Measurements from ENCODE around the gene DAAM1.

Gene DAAM1

DNA sequence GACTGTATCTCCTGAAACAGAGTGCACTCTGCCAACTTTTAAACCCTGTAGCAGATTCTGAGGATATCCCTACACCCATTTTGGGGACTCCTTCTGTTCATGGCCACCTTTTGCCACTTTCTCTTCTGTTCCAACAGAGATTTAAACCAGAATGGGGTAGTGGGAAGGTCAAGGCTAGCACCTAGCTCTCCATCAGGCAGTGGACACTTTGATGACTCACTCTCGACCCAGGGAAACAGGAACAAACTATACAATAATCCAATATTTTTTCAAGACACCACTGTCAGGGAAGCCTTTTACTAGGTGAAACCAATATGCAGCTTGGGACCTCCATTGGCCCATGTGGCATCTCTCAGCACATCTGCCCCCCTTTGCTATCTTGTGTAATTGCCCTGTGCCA lies 103.6 kb downstream of the DAAM1 start:
- no peak for DNase-seq (ENCODE audit: low read depth, low spot score)

DNA sequence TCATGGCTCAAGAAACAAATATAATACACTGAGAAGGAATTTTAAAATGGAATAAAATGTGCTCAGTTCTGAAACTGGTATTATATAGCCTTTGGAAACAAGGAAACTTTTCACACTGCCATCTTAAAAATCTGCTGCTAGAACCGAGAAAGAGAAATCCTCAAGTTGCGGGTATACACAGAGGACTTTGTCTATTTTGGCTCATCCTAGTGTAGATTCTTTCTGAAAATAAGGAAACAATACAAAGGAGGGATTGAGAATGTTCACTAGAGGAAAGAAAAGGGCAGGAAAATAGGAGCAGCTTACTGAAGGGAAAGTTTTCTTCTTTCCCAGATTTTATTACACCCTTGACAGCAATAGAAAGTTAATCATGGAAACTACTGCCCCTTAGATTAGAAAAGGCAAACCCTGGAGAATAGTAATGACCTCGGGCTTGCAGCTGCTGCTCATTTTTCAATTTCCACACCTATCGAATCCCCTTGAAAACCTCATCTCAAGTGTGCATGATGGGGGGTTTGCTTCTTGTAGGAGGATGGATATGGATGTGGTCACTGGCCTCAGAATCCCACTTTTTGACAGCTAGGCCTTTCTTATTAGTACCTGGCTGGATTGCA lies 104.6 kb downstream of the DAAM1 start:
- DNase-seq (ENCODE audit: low read depth, low spot score): no peak

DNA sequence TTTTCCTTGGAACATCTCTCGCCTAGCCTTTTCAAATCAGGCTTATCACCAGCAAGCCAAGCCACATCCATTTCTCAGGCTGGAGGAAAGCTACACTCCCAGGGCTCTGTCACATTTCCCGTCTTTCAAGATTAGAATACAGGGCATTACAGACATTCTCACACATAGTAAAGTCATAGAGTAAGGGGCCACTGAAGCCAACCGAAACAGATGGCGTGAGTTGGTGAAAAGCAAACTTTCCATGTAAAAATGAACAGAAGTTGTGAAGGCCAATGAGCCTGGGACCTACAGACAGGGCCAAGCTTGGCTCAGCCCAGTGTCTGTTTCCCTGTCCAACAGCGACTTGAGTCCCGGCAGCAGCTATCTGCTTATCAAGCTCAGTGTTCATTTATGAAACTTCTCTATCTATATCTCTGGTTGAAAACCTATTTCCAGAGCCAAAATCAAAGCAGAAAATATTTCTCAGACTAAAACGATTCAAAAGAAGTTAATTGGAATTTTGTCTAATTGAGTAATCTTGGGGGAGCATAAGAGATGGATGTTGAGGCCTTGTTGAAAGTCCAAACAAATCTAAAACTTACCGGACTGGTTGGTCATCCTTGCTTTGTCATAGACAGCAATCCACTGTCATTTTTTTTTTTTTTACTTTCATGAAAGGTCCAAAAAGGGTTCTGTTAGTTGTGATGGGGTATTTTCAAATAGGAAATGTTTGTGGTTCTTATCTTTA lies 105.6 kb downstream of the DAAM1 start:
- DNase-seq (ENCODE audit: low read depth, low spot score): no peak

DNA sequence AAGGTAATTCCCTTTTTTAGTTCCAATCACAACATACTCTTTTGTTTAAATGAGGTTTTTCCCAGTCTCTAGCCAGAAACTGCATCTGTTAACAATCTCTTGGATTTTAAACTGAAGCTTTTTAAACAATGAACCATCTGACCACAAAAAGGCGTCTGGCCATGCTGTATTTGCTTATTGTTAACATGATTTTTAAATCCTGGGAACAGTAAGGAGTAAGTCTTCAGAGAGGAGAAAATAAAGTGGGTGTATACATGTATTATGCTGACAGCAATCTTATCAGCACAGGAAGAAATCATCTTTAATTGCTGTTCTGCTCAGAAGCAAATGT lies 106.2 kb downstream of the DAAM1 start:
- no peak for DNase-seq (ENCODE audit: low read depth, low spot score)

DNA sequence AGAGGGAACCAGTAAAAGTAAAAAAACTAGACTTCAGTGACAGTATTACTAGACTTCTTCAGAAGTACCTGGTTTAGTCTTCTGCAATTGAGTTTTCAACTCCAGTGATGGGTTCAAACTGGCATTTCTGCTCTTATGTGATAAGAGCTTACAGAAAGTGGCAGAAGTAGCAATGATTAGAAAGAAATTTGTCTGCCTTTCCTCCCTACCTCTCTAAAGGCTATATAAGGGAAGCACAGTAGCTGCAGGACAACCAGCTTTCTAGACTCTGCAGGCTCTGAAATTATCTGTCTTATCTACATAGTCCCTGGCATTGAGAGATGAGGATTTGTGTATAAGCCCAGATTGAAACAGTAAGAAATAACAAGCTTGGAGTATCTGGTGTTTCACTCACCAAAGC lies 107.5 kb downstream of the DAAM1 start:
- DNase-seq (ENCODE audit: low read depth, low spot score): no peak

DNA sequence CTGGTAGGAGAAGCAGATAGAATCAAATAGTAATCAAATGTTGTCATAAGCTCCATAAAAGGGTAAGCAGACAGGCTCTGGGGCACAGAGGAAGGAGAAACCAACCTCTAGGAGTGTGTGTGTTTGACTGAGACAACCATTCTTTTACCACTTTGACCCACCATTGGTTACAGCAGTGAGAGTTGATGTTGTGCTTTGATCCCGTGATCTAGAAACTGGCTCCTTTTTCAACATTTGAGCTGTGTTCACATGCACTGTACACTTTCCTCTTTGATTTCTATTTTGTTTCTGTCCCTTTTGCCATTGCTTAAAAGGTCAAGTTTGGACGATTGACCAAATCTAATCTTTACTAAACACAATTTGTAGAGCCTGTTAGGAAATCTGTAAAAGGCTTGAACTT lies 108.0 kb downstream of the DAAM1 start:
- DNase-seq (ENCODE audit: low read depth, low spot score): no peak

DNA sequence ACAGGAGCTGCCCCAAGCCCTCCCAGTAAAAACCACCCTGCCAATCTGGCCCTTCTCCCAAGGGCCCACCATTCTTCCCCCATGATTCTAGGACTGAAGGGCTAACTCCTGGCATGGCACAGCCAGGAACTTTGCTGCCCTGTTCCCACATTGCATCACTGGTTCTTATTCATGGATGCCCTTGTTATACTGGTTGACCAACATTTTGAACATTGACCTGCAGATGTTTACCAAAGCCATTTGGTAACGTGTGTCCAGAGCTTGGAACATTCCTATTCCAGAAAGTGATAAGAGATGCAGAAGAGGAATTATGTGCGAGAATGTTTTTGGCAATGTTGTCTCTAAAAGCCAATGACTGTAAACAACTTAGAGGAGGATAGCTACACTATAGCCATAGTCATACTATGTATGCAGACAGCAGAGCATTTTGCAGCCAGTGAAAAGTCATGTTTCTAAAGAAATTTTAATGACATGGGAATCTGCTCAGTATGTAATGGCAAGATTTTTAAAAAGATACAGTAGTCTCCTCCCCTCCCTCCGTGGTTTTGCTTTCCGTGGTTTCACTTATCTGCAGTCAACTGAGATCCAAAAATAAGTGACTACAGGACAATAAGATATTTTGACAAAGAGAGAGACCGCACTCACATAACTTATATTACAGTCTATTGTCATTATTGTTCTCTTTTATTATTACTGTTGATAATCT lies 108.8 kb downstream of the DAAM1 start:
- DNase-seq (ENCODE audit: low read depth, low spot score): no peak

DNA sequence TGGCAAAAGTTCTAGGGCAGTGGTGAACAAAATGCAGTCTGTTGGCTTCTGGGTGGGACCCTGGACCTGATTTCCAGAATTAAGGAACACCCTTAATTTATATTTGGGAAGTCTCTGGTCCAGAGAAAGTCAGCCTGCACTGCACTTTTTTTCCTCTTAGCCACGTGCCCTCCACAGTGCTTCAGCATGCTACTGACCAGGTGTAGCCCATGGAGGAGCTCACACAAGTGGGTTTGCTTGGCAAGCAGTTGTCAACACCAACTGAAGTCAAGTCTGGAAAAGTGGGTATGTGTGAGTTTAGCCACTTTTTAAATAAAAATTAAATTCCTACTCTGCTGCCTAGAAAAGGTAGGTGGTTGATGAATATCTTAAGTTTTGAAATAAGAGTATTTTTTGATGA lies 111.3 kb downstream of the DAAM1 start:
- no peak for DNase-seq (ENCODE audit: low read depth, low spot score)

DNA sequence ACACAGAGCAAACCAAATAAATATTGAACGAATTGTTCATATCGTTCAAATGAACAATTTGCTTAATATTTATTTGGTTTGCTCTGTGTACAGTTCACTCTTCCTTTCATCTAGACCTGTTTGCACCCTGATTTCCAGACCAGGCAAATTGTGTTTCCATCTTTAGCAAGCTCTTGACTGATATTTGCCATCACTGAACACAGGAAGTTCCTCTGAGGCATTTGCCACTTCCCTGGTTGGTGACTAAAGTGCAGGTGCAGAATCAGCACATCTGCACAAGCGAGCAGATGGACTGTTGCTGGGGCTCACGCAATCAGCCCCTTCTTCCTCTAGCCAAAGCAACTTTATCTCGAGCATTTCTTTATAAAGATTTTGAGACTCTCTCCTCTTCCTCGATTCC lies 112.9 kb downstream of the DAAM1 start:
- DNase-seq (ENCODE audit: low read depth, low spot score): no peak

DNA sequence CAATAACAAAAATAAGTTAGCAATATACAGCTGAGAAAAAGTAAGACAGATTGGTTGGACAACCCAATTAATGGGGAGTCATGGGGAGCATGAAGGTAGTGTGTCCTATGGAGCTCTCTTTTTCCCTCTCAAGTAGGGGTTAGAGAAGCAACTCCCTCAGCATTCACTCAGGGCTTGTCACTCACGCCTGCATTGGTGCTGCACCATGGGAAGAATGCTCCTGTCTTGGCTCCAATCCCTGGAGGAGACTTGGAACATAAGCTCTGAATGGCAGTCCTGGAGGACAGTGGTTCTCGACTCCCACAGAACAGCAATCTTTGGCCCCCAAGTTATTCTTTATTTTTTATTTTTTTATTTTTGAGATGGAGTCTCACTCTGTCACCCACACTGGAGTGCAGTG lies 113.8 kb downstream of the DAAM1 start:
- no peak for DNase-seq (ENCODE audit: low read depth, low spot score)

DNA sequence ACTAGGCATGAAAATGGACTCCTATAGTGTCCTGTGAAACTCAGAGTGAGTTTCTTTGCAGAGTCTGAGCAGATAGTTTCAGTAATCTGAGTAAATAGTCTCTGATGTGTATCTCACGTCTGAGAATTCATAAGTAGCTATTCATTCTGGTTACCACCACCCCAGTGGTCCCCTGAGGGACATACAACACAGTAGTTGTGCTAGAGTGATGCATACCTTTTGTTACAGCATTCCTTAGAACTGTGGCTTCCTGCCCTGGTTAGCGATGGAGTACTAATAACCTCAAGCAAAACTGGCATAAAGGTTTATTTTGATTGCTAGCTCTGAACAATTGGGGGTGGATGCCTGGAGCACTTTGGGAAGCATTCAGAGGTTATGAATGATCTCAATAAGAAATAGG lies 114.7 kb downstream of the DAAM1 start:
- DNase-seq (ENCODE audit: low read depth, low spot score): no peak

DNA sequence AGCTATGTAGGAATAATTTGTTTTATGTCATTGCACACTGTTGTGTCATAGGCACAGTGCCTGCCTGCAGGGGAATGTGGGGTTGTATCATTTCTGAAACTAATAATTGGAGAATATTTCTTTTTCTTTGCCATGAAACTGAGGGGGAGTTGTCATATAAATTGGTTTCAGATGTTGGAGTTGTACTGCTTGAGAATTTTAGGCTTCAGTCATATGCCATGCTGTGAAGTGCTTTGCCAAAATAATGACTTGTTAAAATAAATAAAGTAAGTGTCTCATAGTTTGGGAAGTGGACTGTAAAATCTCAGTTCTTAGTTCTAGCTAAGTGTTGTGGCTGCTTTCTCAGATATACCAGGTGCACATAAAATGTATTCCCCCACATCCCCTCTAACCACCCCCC lies 116.8 kb downstream of the DAAM1 start:
- no peak for DNase-seq (ENCODE audit: low read depth, low spot score)

DNA sequence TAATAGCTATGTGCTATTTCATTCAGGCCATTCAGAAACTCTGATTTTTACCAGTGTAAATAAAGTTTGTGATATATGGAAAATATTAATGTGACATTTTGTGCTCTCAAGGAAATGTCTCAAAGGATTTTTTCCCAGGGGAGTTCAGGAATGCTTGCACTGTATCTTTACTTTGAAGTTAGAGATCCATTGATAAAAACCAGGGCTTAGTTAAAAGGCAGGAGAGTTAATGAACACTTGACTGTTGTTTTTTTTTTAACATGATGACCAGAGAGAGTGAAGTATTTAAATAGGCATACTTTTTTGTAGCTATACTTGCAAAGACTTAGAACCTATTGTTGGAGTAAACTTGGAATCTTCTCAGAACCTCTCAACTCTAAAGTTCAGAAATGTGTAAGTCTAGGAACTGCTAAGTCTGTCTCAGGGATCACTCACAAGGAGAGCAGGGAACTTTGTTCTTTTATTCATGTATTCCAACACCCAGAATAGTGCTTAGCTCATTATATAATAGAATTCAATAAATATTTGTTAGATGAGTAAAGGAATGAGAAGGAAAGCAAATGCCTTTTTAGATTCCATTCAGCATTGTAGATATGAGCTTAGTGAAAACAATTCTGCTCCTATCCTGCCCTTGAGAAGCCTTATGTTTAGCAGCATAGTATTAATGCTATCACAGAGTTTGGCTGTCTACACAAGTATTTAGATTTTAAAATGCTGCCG lies 117.5 kb downstream of the DAAM1 start:
- no peak for DNase-seq (ENCODE audit: low read depth, low spot score)

DNA sequence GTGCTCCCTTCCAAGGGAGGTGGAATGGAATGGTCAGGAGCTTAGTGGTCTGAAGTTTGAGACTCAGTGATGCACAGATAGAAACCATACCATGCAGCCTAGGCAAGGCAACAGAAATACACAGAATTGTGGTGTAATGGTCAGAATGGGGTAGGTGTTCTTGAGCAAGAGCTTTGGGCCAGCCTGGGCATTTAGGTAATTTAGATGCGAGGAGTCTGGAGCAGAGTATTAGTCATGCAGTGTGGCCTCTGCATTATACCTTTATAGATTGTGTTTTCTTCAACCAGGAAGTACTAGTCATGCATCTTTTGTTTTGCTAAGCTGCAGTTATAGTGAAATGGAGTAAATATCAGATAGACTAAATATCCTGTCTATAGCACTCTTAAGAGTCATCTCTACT lies 118.3 kb downstream of the DAAM1 start:
- DNase-seq (ENCODE audit: low read depth, low spot score): no peak

DNA sequence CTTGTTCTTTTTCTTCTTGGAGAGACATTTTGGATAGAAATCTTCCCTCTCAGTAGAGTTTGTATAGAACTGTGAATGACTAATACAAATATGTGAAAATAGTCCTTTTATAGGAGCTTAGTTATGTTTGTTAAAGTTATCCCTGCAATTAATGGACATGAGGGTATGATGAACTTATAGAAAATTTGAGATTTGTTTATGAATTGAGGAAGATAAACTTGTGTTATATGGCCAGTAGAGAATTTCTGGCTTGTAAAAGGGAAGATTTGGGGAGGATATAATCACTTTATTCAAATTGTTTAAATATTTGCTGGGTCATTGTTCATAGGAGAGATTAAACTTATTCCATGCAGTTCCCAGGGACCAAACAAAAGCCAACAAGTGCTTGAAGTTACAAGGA lies 119.6 kb downstream of the DAAM1 start:
- no peak for DNase-seq (ENCODE audit: low read depth, low spot score)

DNA sequence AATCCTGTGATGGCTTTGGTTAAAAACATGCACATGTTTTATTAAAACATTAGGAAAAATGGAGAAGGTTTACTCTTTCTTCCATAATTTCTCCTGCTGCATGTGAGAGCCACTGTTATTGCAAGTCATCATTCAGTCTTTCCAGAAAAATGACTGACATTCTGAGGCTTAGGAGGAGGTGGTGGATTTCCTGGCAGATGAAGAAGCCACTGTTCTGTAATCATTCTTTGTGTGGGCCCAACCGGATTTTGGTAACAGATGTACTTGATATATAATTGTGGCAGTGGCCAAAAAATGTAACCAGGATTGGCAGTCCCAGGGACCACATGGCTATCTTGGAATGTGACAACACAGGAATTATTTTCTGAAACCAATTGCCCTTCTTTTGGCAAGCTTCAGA lies 120.2 kb downstream of the DAAM1 start:
- DNase-seq (ENCODE audit: low read depth, low spot score): no peak

DNA sequence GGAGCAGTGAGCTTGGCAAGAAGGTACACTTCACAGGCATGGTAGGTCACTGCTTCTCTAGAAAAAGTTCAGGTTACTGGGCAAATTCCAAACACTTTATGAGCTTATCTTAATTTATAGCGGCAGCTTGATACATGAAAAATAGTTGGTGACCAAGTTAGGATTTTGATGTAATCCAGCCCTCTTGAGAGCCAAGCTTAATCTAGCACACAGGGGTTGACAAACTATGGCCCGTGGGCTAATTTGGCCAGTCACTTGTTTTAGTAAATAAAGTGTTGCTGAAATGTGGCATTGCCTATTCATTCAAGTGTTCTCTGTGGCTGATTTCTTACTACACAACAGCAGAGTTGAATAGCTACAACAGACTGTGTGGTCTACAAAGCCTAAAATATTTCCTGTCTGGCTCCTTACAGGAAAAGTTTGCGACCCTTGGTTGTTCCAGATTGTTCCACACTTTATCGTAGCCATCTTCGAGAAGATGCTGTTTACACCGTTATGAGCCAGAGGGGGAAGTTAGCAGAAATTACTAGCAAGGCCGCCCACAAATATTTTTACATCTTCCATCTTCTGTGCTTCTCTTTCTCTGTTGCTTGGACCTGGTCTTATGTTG lies 120.9 kb downstream of the DAAM1 start:
- no peak for DNase-seq (ENCODE audit: low read depth, low spot score)

DNA sequence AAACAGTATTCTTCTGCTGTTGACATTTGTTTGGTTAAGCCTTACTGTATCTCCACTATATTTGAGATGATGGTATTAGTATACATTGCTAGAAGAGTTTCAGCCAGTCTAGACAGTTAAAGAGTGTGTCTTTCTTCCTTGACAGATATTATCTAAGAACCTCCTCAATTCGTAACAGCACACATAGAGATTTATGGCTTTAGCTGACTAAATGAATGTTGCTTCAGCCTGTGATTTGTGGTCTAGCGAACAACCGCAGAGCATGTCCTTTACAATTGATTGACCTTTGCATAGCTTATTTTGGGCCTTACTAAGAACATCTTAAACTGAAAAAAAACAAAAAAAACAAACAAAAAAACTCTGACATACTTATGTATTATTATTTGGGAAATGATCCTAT lies 122.2 kb downstream of the DAAM1 start:
- no peak for DNase-seq (ENCODE audit: low read depth, low spot score)

DNA sequence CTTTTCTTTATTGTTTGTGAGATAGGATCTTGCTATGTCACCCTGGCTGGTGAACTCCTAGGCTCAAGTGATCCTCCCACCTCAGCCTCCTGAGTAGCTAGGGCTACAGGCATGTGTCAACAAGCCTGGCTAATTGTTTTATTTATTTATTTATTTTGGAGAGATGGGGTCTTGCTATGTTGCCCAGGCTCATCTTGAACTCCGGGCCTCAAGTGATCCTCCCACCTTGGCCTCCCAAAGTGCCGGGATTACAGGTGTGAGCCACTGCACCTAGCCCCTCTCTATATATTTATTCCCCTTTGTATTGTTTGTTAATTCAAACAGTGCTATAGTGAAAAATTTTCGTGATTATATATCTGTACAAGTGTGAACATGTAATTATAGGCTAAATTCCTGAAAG lies 123.3 kb downstream of the DAAM1 start:
- DNase-seq (ENCODE audit: low read depth, low spot score): no peak

DNA sequence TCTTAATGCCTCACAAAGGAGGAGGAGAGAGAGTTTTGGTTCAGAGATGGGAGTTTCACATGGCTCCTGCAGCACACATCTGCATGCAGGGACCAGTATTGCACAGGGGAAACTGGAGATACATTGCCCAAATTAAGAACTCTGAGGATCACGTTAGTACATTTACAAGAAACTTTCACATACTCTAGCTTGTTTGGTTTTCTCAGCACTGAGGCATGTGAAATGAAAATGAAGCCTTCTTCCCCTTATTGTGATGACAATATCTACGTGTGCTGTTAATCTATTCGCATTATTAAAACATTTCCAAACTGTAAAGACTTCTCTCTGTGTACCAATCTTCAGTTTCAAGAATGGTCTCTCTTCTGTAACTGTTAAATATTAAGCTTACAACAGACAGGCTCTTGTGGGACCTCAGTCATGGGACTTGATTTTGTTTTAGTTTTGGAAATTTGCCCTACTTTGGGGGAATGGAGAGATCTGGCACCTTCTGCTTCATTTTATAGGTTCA lies 124.7 kb downstream of the DAAM1 start:
- no peak for DNase-seq (ENCODE audit: low read depth, low spot score)

DNA sequence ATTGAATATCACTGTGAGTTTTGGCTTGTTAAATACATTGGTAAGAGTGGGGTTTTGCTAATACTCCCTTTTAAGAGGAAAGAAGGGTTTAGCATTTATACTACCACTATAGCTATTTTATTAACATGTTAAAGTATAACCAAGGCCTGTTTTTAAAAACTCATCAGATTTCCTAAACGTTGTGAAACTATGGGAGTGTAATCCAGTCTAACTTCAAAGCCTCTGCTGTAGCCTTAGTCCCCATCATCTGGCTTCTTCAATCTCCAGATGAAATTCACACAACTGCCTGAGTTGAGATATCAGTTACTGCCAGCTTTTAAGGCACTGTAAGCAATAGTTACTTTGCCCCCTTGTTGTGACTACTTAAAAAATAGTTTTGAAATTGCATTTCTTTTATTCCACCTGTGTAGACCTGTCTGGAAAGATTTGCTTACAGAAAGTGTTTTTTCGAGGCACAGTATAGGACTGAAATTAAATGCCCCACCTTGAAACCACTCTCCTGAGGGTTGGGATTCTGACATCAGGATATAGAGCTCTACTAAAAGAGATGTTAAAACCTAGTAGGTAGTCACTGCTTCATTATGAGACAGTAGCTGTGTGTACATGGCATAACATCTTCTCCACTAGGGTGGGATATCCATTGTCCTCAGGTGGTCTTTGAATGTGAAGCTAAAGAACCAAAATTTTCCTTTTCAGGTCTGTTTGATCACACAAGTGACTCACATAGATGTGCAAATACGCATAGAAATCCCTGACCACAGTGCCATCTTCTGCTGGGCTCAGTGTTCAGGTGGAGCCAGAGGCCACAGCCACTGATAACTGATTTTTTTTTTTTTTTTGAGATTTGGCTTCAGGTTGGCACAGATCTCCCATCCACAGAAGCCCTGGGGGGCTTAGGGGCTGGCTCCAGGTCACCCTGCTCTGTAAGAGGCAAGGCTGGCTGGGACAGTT lies 125.5 kb downstream of the DAAM1 start:
- no peak for DNase-seq (ENCODE audit: low read depth, low spot score)
